DOHH2 (cell line): ENCODE results near the gene NCOA4.

Experiments
- H3F3A ChIP-seq: fragments of 200-600 bp; sonication (generic), shearing (Covaris generic); 2 replicates; pipeline ENCODE4 v1.6.0; 2016; ENCODE audit warnings: antibody characterized with exemption, mild to moderate bottlenecking; ENCODE audit not compliant: control insufficient read depth, insufficient read depth
- H3K27ac ChIP-seq: fragments of 200-600 bp; sonication (generic); 2 replicates; pipeline ENCODE4 v1.5.1; 2014; ENCODE audit warnings: low read depth, mild to moderate bottlenecking, low read length, moderate library complexity
- H3K27me3 ChIP-seq: fragments of 200-600 bp; sonication (generic); 2 replicates; pipeline ENCODE4 v1.6.1; 2014; ENCODE audit warnings: mild to moderate bottlenecking, low read length, mixed read lengths; ENCODE audit not compliant: control insufficient read depth
- H3K36me3 ChIP-seq: fragments of 200-600 bp; sonication (generic); 2 replicates; pipeline ENCODE4 v1.6.1; 2014; ENCODE audit warnings: mild to moderate bottlenecking, low read length, moderate library complexity, mixed read lengths; ENCODE audit not compliant: control insufficient read depth
- H3K4me1 ChIP-seq: fragments of 200-600 bp; sonication (generic); 2 replicates; pipeline ENCODE4 v1.6.1; 2014; ENCODE audit warnings: mild to moderate bottlenecking, low read length, mixed read lengths; ENCODE audit not compliant: control insufficient read depth
- H3K4me2 ChIP-seq: fragments of 200-600 bp; sonication (generic); 2 replicates; pipeline ENCODE4 v1.6.0; 2014; ENCODE audit warnings: mild to moderate bottlenecking, low read length, moderate library complexity
- H3K4me3 ChIP-seq: fragments of 200-600 bp; sonication (generic); 2 replicates; pipeline ENCODE4 v1.5.1; 2014; ENCODE audit warnings: mild to moderate bottlenecking, low read length, mixed read lengths
- H3K79me2 ChIP-seq: fragments of 200-600 bp; sonication (generic); 2 replicates; pipeline ENCODE4 v1.6.1; 2014; ENCODE audit warnings: mild to moderate bottlenecking, low read length, mixed read lengths; ENCODE audit not compliant: control insufficient read depth
- H3K9me2 ChIP-seq: fragments of 200-600 bp; sonication (generic); replicated peaks from 2 replicates; pipeline ENCODE4 v1.6.1; 2014; ENCODE audit warnings: mild to moderate bottlenecking, low read length, mixed read lengths; ENCODE audit not compliant: control insufficient read depth
- H3K9me3 ChIP-seq: fragments of 200-600 bp; sonication (generic); 2 replicates; pipeline ENCODE4 v1.6.1; 2014; ENCODE audit warnings: antibody characterized with exemption, low read length, mixed read lengths; ENCODE audit not compliant: control insufficient read depth, insufficient read depth
- H4K20me1 ChIP-seq: fragments of 200-600 bp; sonication (generic); 2 replicates; pipeline ENCODE4 v1.6.0; 2014; ENCODE audit warnings: low read depth, mild to moderate bottlenecking, antibody characterized with exemption, low read length, moderate library complexity; ENCODE audit not compliant: control insufficient read depth, insufficient read depth
- CTCF ChIP-seq: fragments of 200-600 bp; sonication (generic); IDR thresholded peaks from one replicate; pipeline ENCODE4 v1.5.1; 2014; ENCODE audit warnings: antibody characterized with exemption, mild to moderate bottlenecking, low read depth, low read length; ENCODE audit not compliant: poor library complexity, severe bottlenecking
- EZH2phosphoT487 ChIP-seq: fragments of 200-600 bp; sonication (generic); IDR thresholded peaks from 2 replicates; pipeline ENCODE4 v1.6.1; 2017; ENCODE audit warnings: borderline replicate concordance, mild to moderate bottlenecking, antibody characterized with exemption, low read length, moderate library complexity, mixed read lengths

Gene NCOA4

DNA sequence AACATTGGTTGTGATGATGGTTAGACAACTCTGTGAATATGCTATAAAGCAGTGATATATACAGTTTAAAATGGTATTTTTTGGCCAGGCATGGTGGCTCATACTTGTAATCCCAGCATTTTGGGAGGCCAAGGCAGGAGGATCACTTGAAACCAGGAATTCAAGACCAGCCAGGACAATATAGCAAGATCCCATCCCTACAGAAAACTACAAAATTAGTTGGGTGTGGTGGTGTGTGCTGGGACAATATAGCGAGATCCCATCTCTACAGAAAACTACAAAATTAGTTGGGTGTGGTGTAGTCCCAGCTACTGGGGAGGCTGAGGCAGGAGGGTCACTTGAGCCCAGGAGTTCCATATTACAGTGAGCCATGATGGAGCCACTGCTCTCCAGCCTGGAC, 43.1 kb upstream of the NCOA4 start:
- H3K9me3 ChIP-seq = no peaks in the 10 kb centered on the region
- no peaks in the 10 kb centered on the region for H3K9me2 ChIP-seq
- H3K4me3 ChIP-seq = no peak overlapping the region
- H3K27ac ChIP-seq = no peak overlapping the region
- H3F3A ChIP-seq = no peaks in the 10 kb centered on the region
- H3K27me3 ChIP-seq = no peaks in the 10 kb centered on the region
- H3K79me2 ChIP-seq = no peaks in the 10 kb centered on the region
- H4K20me1 ChIP-seq = no peaks in the 10 kb centered on the region
- no peak overlapping the region for H3K4me2 ChIP-seq
- H3K36me3 ChIP-seq = no peaks in the 10 kb centered on the region
- no peaks in the 10 kb centered on the region for H3K4me1 ChIP-seq
- no peak for TF ChIP-seq CTCF
- TF ChIP-seq EZH2phosphoT487 = no peak

DNA sequence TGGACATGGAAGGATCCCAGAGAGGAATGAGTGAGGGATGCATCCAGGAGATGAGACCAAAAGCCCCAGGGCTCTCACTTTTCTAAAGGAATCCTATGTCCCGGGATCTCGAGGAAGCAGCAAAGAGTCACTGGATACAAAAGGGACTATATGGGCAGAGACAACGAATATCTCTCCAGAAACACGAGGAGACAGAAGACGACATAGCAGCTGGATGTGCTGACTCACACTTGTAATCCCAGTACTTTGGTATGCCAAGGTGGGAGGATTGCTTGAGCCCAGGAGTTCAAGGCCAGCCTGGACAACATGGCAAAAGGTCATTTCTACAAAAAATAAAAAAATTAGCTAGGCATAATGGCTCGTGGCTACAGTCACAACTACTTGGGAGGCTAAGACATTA, 40.3 kb upstream of the NCOA4 start:
- H3K4me2 ChIP-seq = no peak overlapping the region
- no peaks in the 10 kb centered on the region for H3K36me3 ChIP-seq
- H3K27me3 ChIP-seq = no peaks in the 10 kb centered on the region
- no peak overlapping the region for H3K27ac ChIP-seq
- no peak overlapping the region for H3K4me3 ChIP-seq
- no peaks in the 10 kb centered on the region for H4K20me1 ChIP-seq
- no peaks in the 10 kb centered on the region for H3F3A ChIP-seq
- H3K4me1 ChIP-seq = no peaks in the 10 kb centered on the region
- H3K9me3 ChIP-seq = no peaks in the 10 kb centered on the region
- no peaks in the 10 kb centered on the region for H3K79me2 ChIP-seq
- TF ChIP-seq EZH2phosphoT487 (no peak), CTCF (no peak)
- no peaks in the 10 kb centered on the region for H3K9me2 ChIP-seq

DNA sequence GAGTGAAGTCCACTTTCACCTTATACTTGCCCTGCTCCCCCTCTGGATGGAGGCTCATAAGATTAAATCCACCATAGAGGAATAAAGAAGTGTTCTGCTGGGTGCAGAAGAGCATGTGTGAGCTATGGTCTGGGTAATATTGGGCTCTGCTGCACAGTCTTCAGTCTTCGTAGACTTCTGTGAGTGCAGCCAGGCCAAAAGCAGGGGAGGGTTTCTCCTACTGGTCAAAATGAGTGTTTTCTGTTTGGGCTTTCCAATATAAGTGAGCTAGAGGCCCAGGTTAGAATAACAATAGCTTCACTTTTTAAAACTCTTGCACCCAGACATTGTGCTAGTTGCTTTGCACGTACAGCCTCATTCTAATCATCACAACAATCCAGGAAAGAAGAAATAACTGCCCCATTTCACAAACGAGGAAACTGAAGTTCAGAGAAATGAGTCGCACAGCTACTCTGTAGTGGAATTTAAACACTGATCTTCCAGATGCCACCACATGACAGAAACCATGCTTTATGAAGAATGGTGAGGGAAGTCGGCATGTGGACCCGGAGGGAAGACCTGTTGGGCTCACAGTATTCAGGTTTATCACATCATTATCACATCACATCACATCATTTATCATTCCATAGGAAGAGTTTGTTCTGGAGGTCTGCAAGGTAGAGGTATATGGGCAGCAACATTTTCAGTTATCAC, 39.5 kb upstream of the NCOA4 start:
- no peaks in the 10 kb centered on the region for H3K9me3 ChIP-seq
- H3K4me3 ChIP-seq = no peak overlapping the region
- H4K20me1 ChIP-seq = no peaks in the 10 kb centered on the region

More for the DNA sequence above, 39.5 kb upstream of the NCOA4 start:
- TF ChIP-seq EZH2phosphoT487 = no peak
- TF ChIP-seq CTCF = no peak
- Histone ChIP-seq H3K27ac (no peak overlapping the region), H3K4me2 (no peak overlapping the region), H3F3A (no peaks in the 10 kb centered on the region), H3K4me1 (no peaks in the 10 kb centered on the region), H3K9me2 (no peaks in the 10 kb centered on the region), H3K36me3 (no peaks in the 10 kb centered on the region), H3K27me3 (no peaks in the 10 kb centered on the region), H3K79me2 (no peaks in the 10 kb centered on the region)
